HepG2 (cell line): ENCODE results near the gene SHC1.
A peak's percentile ranks its signal among the peaks of the same experiment; 100 is the strongest.

Experiments used
- JUNB ChIP-seq: sonication (generic); formaldehyde crosslinking; IDR thresholded peaks from 2 replicates; pipeline ENCODE4 v1.8.0; 2022; ENCODE audit warnings: missing genetic modification reagents, mild to moderate bottlenecking, borderline replicate concordance
- YY1 ChIP-seq: IDR thresholded peaks from 2 replicates; pipeline ENCODE4 v1.6.1; 2011; ENCODE audit warnings: low read length, low read depth, moderate library complexity, mild to moderate bottlenecking; ENCODE audit not compliant: insufficient read depth, insufficient replicate concordance

- TF ChIP-seq YY1: peak; percentile 84
- peak; percentile 50; the same call in 1 of the 2 replicates for TF ChIP-seq JUNB (CRISPR knock-in tag)
Observed at GRCh38 chr1:154972517-154973343, 2.2 kb upstream of the SHC1 start.
